Right lung (tissue), 5 donors: Measurements from ENCODE around the gene MORN3. TPM values are rescaled to one million over a fixed set of nuclear protein-coding genes. Genes with fewer than 3 reads are reported as not detected.
"Not testable (repeated sequence)": the region's sequence is repeated elsewhere in the genome, so short reads cannot be mapped to it uniquely, and the experiment has no call there.

ENCODE experiments used
- DNase-seq, 2 donors: peaks; one replicate each; pipeline ENCODE4 v3.0.0-alpha.2; 2013
- polyA plus RNA-seq, 5 donors: library from polyadenylated mRNA; unstranded; fragments of 120-200 nt; gene quantifications; one replicate each; pipeline versions ENCODE4 v1.2.1 to v1.2.3, GENCODE V29; 2013; ENCODE audit warnings: inconsistent platforms in 1 of 5, low replicate concordance in 1 of 5; ENCODE audit not compliant: insufficient read length in 5 of 5, insufficient read depth in 1 of 5

The MORN3 gene
- polyA plus RNA-seq, 5 donors: 0.70 to 2.6 (median 1.9) TPM

DNA sequence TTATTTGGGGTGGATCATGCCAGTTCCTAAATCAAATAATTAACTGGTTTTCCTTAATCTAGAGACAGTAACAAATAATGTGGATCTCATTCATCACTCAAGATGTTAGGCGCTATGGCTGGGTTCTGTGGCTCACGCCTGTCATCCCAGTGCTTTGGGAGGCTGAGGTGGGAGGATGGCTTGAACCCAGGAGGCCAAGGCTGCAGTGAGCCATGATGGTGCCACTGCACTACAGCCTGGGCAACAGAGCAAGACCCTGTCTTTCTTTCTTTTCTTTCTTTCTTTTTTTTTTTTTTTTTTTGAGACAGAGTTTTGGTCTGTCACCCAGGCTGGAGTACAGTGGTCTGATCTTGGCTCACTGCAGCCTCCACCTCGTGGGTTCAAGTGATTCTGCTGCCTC is 23.3 kb upstream of the MORN3 start:
- not testable (repeated sequence) for DNase-seq

DNA sequence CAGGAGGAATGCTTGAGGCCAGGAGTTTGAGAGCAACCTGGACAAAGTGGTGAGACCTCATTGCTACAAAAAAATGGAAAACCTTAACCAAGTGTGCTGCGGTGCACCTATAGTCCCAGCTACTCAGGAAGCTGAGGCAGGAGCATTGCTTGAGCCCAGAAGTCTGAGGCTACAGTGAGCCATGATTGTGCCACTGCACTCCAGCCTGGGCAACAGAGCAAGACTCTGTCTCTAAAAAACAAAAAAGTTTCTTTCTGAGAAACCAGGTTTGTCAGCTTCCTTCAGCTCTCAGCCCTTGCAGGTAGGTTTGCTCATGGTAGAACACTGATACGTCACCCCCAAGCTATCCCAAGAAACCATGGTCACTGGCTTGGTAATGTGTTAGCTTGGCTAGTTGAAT is 20.0 kb upstream of the MORN3 start:
- no peak for DNase-seq

DNA sequence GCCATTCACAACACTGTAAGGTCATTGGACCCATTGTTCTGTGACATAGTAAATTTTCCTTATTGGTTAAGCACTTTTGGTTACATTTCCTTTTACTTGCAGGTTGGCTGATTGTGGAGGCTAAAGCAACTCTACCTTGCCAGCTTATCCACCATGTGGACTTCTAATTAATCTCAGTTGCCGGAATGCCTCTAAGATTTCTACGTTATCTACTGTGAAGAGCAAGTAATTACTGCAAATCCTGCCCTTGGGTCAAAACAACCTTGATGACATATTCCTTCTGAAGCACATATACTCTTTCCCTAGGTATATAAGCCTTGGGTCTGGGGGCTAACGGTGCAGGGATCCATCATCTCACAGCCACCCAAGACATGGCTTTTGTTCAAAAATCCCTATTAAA is 19.5 kb upstream of the MORN3 start:
- no peak for DNase-seq

DNA sequence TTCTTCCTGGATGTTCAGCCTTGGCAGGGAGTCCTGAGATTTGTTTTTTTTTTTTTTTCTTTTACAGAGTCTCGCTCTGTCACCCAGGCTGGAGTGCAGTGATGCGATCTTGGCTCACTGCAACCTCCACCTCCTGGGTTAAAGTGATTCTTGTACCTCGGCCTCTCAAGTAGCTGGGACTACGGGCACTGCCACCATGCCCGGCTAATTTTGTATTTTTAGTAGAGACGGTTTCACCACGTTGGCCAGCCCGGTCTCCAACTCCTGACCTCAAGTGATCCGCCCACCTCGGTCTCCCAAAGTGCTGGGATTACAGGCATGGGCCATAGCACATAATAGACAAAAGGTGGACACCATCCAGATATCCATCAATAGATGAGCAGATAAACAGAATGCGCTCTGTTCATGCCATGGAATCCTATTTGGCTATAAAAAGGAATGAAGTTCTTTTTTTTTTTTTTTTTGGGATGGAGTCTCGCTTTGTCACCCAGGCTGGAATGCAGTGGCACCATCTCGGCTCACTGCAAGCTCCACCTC is 10.3 kb upstream of the MORN3 start:
- not testable (repeated sequence) for DNase-seq

DNA sequence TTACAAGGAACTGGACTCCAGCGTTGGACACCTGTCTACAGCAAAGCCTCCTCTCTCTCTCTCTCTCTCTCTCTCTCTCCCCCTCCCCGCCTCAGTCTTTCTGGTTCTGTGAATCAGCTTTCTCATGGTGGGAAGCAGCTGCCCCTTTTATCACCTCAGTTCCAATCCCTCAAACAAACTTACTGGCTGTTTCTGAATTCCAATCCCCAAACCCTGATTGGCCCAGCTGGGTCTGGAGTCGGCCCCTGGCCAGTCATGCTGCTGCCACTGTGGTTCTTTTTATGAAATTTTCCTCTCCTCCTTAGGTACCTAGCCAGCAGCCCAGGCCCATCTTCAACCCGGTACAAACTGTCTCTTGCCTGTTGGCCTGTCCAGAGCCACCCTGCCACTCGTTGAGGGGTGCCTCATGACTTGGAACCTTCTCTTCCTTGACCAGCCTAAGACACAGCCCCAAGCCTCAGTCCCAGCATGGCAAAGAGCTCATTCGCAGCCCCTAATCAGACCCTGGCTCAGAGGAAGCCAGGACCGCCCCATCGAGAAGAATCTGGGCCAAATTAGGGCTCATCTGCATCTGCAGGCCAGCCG is 9.4 kb upstream of the MORN3 start:
- DNase-seq: no peak

DNA sequence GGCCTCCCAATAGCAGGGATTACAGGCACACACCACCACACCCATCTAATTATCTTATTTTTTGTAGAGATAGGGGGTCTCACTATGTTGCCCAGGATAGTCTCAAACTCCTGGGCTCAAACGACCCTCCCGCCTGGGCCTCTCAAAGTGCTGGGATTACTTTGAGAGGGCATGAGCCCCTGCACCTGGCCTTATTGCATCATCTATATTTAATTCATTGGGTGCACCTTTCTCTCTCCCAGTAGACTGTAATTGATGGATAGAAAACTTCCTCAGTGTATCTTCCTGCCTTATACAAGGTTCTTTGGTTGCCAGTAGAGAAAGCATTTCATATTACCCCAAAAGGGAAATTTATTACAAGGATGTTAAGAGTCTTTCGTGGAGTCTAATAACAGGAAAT is 8.9 kb upstream of the MORN3 start:
- DNase-seq: no peak

DNA sequence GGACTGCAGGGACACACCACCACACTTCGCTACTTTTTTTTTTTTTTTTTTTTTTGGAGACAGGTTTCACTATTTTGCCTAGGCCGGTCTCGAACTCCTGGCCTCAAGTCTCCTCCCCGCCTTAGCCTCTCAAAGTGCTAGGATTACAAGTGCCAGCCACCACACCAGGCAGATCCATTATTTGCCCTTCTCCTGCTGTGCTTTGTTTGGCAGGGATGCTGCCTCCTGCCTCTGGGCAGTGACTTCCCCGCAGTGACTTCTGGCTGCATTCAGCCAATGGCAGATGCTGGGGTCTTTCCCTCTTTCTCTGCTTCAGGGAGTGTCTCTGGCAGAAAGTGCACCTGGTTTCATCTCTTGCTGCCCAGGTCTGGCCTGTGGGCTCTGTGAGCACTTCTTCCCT is 6.7 kb upstream of the MORN3 start:
- no peak for DNase-seq

DNA sequence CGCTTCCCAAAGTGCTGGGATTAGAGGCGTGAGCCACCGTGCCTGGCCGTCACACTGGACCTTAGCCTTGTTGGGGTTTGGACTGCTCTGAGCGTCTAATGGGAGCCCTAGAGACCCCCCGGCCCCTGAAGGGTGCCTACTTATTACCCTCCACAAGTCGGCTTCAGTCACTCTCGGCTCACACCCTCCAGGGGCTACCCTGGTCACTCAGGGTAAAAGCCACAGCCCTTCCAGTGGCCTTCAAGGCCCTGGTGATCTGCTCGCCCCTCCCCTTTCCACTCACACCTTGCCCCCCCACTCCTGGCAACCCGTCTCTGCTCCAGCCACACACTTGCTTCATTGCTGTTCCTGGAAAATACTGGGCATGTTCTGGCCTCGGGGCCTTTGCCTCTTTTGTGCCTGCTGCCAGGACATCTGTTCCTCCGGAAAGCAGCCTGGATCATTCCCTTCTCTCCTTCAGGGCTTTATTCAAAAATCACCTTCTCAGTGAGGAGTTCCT is 3.6 kb upstream of the MORN3 start:
- peak in 1 of 2 donors; percentile 32 for DNase-seq

DNA sequence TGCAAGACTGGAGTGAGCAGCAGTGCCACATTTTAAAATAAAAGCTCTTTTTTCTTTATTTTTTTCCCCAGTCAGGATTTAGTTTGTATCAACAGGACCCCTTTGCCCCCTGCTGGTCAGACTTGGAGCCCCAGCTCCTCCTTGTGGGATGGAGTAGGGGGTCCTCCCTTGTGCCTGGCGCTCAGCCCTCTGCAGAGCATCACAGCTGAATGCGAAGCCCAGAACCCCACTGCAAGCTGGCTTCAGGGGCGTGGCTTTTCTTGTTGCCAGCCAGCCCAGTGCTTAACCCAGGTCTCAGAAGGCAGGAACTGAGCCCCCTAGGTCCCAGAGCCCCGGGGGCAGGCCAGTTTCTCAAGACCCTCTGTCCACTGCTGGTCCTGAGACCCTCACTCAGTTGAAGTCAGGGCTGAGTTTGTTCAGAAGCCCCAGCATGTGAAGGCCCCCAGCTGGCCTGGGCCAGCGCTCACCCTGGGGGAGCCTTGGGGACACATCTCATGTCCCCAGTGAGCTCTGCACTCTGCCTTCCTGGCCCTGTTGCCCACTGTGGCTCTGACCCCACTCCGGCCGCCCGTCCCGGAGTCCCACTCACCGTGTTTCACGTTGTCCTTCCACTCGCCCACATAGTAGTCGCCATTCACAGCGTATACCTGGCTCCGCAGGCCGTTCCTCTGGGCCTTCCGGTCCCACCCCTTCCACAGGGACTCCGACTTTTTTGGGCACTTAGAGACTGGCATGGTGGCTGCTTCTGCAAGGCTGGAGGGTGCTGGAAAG is 519 bp downstream of the MORN3 start:
- no peak for DNase-seq

DNA sequence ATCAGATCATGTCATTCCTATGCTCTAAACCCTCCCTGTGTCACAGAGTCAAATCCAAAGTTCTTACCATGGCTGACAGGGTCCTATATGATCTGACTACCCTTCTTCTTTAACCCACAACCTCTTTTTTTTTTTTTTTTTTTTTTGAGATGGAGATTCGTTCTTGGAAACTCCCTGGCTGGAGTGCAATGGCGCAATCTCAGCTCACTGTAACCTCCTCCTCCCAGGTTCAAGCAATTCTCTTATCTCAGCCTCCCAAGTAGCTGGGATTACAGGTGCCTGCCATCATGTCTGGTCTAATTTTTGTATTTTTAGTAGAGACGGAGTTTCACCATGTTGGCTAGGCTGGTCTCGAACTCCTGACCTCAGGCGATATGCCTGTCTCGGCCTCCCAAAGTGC is 2.6 kb downstream of the MORN3 start:
- DNase-seq: not testable (repeated sequence)

DNA sequence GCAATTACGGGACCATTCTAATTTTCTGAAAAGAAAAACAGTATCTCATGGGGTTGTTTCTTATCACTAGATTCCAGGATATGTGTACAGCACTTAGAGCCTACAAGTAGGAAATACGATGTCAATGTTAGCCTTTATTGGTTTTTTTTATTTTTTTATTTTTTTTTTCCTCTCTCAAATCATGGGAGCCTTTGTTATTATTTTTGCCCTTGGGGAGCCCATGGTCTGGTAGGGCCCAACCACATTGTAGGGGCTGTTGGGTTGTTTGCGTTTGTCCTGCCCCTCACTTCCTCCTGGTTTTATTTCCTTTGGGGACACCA is 5.9 kb downstream of the MORN3 start:
- DNase-seq: no peak

DNA sequence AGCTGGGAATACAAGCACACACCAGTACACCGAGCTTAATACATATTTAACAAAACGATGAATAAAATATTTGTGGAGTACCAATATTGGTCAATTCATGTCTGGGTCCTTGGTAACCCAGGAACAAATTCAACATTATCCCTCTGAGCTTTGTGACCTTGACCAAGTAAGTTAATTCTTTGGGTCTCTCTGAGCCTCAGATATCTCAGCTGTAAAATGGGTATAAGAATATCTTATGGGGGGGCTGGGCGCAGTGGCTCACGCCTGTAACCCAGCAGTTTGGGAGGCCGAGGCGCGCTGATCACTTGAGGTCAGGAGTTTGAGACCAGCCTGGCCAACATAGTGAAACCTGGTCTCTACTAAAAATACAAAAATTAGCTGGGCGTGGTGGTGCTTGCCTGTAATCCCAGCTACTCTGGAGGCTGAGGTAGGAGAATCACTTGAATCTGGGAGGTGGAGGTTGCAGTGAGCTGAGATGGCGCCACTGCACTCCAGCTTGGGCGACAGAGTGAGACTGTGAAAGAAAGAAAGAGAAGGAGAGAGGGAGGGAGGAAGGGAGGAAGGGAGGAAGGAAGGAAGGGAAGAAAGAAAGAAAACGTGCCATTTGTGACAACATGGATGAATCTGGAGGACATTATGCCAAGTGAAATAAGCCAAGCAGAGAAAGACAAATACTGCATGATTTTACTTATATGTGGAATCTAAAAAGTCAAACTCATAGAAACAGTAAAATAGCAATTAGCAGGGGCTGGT is 7.9 kb downstream of the MORN3 start:
- not testable (repeated sequence) for DNase-seq

DNA sequence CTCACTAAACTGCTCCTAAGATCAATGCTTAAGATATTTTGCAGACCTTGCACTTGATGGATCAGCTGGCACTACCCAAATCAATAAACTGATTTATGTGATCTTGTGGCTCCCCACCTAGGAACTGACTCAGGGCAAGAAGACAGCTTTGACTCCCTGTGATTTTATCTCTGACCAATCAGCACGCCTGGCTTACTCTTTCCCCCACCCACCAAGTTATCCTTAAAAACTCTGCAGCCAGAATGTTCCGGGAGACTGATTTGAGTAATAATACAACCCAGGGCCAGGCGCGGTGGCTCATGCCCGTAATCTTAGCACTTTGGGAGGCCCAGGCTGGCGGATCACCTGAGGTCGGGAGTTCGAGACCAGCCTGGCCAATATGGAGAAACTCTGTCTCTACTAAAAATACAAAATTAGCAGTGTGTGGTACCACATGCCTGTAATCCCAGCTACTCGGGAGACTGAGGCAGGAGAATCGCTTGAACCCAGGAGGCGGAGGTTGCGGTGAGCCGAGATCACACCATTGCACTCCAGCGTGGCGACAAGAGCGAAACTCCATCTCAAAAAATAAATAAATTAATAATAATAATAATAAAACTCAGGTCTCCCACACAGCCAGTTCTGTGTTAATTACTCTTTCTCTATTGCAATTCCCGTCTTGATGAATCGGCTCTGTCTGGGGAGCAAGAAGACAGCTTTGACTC is 12.0 kb downstream of the MORN3 start:
- no peak for DNase-seq

DNA sequence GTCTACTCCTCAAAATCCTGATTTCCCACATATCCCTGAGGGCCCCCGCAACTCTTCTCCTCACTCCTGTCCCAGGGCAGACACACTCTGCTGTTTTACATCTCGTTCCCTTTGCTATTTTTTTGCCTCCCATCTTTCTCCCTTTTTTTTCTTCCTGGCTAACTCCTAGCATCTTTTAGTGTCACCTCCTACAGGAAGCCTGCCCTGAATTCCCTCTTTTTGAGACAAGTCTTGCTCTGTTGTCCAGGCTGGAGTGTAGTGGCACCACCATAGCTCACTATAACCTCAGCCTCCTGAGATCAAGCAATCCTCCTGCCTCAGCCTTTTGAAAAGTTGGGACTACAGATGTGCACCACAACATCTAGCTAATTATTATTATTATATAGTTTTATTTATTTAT is 13.3 kb downstream of the MORN3 start:
- DNase-seq: no peak

DNA sequence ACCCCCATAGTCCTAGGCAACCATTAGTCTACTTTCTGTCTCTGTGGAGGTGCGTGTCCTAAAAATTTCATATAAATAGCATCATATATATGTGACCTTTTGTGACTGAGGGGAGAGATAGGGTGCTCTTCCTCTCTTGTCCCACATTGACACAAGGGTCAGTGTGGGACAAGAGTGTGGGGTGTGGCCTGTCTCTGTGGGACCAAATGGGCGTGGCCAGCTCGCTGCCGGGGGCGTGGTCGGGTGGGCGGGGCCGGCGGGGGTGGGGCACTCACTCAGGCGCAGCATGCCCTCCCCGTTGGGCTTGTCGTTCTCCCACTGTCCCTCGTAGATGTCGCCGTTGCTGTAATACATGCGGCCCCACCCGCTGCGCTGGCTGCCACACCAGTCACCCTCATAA is 15.5 kb downstream of the MORN3 start:
- DNase-seq: no peak

DNA sequence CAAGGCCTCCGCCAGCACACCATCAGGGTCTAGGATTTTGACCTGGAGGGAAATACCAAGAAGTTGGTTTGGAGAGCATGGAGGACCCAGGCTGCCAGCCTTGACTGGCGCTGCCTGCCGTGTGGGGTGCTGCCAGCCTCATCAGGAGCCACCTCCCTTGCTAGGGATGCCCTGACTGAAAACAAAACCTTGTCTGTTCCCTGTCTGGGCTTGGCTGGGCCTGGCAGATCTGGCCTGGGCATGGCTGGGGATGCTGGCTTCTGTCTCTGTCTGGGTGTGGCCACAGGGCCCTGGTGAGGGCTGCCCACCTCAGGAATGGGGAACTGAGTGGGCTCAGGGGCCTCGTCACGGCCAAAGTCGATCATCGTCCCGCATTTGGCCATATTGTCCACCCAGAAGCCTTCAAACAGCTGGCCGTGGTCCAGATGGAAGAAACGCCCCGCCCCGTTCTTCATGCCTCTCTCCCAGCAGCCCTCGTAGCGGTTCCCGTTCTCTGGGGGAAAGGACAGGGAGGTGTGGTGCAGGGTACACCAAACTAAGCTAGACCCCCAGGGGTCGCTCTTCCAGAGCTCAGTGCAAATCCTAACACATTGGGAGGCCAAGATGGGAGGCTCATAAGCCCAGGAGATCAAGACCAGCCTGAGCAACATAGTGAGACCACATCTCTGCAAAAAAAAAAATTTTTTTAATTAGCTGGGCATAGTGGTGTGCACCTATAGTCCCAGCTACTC is 16.5 kb downstream of the MORN3 start:
- DNase-seq: no peak

DNA sequence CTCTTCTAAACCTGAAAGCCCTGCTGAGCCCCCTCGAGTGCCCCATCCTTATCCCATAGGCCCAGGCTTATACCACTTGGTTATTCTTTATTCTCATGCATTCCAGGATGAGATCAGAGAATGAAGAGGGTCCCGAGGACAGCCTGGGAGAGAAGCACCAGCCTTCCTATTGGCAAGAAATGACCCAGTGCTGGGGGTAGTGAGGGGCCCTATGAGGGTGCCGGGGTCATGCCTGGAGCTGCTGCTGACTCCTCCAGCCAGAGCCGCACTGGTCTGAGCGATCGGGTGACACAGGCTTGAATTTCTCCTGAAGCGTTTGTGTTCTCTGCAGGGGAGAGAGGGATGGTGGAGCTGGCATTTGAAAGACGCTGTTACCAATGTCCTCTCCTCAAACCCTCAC is 18.1 kb downstream of the MORN3 start:
- DNase-seq: no peak

DNA sequence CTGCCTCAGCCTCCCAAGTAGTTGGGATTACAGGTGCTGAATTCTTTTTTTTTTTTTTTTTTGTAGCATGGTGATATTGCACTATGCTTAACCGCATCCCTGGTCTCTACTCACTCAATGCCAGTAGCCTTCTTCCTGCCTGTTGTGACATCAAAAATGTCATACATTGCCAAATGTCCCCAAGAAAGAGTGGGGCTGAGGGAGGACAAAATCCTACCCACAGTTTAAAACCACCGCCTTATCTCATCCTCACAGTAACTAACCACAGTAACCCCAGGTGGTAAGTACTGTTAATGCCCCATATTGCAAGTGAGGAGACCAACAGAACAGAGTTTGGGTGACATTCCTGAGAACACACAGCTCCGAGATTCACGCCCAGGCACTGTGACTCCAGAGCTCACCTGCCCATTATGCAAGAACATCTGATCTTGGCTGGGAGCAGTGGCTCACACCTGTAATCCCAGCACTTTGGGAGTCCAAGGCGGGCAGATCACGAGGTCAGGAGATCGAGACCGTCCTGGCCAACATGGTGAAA is 19.6 kb downstream of the MORN3 start:
- DNase-seq: no peak

DNA sequence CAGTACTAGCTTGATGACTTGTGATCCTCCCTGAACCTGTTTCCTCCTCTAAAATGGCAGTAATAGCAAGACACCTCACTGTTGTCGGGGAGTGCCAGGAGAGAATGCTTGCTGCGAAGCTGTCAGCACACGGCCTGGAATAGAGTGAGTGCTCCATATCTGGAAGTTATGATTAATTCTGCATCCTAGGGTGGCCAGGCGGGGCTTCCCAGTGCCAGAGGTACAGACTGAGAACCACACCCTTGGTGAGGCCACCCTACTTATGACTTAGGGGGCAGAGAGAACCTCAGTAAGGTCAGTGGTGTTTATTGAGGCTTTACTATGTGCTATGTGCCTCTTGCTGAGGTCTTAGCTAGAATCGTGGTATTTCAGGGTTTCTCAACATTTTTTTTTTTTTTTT is 20.1 kb downstream of the MORN3 start:
- no peak for DNase-seq

DNA sequence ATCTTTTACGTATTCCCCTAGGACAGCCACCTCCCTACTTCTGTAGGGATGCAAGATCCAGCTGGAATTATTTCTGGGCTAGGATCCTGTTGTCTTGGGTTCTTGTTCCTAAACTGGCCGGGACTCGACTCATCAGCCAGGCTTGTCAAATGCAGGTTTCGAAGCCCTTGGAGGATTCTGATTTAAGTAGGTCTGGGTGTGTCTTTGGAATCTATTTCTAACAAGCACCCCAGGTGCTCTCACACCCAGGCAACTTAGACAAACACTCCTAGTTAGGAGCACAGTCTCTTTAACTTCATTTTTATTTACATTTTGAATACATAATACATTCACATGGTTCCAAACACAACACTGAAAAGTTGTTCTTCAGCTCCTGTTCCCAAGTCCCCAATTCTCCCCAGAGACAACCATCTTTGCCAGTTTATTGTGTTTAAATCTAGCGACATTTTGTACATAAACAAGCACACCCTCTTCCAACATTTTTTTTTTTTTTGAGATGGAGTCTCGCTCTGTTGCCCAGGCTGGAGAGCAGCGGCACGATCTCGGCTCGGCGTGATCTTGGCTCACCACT is 20.9 kb downstream of the MORN3 start:
- no peak for DNase-seq

DNA sequence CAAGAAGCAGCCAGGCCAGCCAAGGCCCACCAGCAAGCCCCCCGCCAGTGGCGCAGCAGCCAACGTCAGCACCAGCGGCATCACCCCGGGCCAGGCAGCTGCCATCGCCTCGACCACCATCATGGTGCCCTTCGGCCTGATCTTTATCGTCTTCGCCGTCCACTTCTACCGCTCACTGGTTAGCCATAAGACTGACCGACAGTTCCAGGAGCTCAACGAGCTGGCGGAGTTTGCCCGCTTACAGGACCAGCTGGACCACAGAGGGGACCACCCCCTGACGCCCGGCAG is 28.2 kb downstream of the MORN3 start:
- DNase-seq: no peak
